Thoracic aorta (tissue), 2 donors: ENCODE measurements around the gene DNASE1L2. TPM values are rescaled to one million over a fixed set of nuclear protein-coding genes. Genes with fewer than 3 reads are reported as not detected.

Source experiments
- ATAC-seq: fragments of 150-250 bp; one replicate; pipeline ENCODE4 v1.8.0; 2017; ENCODE audit warnings: low read depth; ENCODE audit not compliant: insufficient number of reproducible peaks, low FRiP score
- DNase-seq: peaks from one replicate; pipeline ENCODE4 v3.0.0-alpha.2; 2020; ENCODE audit warnings: low spot score
- H3K27ac ChIP-seq, 2 donors: fragments of 200-600 bp; sonication (generic); 1 replicate in 1 of 2; 2 replicates in 1 of 2; pipeline ENCODE4 v1.5.1; 2016; ENCODE audit warnings: mild to moderate bottlenecking in 2 of 2, moderate library complexity in 2 of 2
- H3K27me3 ChIP-seq: fragments of 200-600 bp; sonication (generic); replicated peaks from 2 replicates; pipeline ENCODE4 v1.6.0; 2016; ENCODE audit warnings: mild to moderate bottlenecking; ENCODE audit not compliant: insufficient read depth
- H3K36me3 ChIP-seq: fragments of 200-600 bp; sonication (generic); one replicate; pipeline ENCODE4 v1.5.1; 2016
- H3K4me1 ChIP-seq, 2 donors: fragments of 200-600 bp; sonication (generic); 1 replicate in 1 of 2; 2 replicates in 1 of 2; pipeline versions ENCODE4 v1.5.1 to v1.6.0; 2016; ENCODE audit warnings: low read depth in 2 of 2, mild to moderate bottlenecking in 1 of 2; ENCODE audit not compliant: control insufficient read depth in 1 of 2
- H3K4me3 ChIP-seq: fragments of 200-600 bp; sonication (generic); 2 replicates; pipeline ENCODE4 v1.5.1; 2016; ENCODE audit warnings: mild to moderate bottlenecking
- H3K9me3 ChIP-seq: fragments of 200-600 bp; sonication (generic); 2 replicates; pipeline ENCODE4 v1.5.1; 2016
- CTCF ChIP-seq: fragments of 200-600 bp; sonication (generic); IDR thresholded peaks from one replicate; pipeline ENCODE4 v1.5.1; 2019; ENCODE audit warnings: antibody characterized with exemption
- total RNA-seq, 2 donors: library from RNA; depleted of rRNA; stranded (reverse); fragments of >200 nt; gene quantifications; one replicate each; pipeline versions ENCODE4 v1.1.0 to v1.2.3, GENCODE V29; 2016

The DNASE1L2 gene
- total RNA-seq, 2 donors from 2014 or later = 2.3 to 10.7 TPM

- H3K36me3 ChIP-seq = peaks cover 11% of the 10 kb centered on the region
- TF ChIP-seq CTCF = no peak
- no peak overlapping the region for H3K27ac ChIP-seq
- H3K27me3 ChIP-seq = no peaks in the 10 kb centered on the region
- ATAC-seq (no peak), DNase-seq (no peak)
- no peaks in the 10 kb centered on the region for H3K4me1 ChIP-seq
- no peaks in the 10 kb centered on the region for H3K9me3 ChIP-seq
- no peak overlapping the region for H3K4me3 ChIP-seq
Measured at GRCh38 chr16:2275476-2276367, 39.5 kb downstream of the DNASE1L2 start.

DNA sequence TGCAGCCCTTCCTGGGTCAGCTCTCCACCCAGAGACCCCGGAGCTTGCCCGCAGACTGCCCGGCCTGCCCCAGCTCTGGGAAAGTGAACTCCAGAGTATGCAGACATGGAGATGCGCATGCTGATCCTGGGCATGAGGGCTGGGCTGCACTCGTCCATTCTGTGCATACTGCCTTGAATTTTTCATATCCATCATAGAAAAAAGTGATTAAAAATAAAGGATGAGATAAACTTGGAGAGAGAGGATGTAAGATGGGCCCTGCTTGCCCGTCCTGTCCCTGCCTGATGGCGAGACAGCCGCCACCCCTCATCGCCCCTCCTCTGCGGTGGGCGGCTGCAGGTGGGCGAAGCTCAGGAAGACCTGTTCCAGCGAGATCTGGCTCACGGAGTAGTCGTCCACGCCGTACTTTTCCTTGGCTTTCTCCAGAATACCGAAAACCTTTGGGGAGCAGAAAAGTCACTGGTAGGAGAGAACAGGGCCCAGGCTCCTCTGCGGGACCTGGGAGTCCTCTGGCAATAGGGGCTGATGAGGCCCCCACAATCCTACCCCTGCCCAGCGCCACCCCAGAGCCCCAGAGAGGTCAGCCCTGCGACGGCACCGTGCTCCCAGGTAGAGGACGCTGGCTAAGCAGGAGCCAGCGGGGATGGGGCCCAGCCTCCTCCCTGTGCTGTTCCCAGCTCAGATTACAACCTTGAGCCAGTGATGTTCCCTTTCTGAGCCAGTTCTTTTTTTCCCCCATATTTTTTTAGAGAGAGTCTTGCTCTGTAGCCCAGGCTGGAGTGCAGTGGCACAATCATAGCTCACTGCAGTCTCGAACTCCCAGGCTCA, 40.3 kb downstream of the DNASE1L2 start:
- Histone ChIP-seq H3K27me3 (no peaks in the 10 kb centered on the region), H3K4me3 (no peak overlapping the region), H3K36me3 (peaks cover 16% of the 10 kb centered on the region), H3K27ac (no peak overlapping the region), H3K9me3 (no peaks in the 10 kb centered on the region), H3K4me1 (no peaks in the 10 kb centered on the region)
- DNase-seq (no peak), ATAC-seq (no peak)
- TF ChIP-seq CTCF = no peak

DNA sequence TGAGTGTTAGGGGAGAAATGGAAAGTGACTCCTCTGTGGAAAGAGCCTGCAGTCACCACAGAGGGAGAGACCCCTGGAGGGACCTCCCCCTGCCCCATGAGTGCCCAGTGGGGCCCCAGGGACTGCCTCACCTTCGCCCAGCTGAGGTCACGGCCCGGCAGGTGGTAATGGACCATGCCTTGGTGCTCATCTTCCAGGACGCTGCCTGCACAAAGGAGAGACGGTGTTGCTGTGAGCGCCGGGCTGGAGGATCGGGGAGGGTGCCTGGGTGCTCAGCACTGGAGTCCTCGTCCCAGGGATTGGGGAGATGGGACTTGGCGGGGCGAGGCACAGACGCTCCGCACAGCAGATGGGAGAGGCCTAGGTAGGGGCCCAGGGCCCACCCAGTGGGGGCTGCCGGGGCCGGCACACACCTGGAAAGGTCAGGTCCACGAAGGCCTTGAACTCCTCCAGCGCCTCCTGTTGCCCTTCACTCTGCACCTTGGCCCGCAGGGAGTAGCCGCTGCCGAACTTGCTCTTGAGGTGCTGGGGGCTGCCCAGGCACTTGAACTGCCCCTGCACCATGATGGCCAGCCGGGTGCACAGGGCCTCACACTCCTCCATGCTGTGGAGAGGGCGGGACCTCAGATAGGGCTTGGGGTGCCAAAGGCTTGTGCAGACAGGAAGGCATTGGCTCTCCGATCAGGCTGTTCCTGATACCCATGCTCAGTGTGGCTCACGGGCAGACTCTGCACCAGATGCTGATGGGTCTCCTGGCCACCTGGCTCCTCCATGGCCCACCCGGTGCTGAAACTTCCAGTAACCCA, 41.4 kb downstream of the DNASE1L2 start:
- DNase-seq (no peak), ATAC-seq (no peak)
- Histone ChIP-seq H3K9me3 (no peaks in the 10 kb centered on the region), H3K27me3 (no peaks in the 10 kb centered on the region), H3K4me1 (no peaks in the 10 kb centered on the region), H3K4me3 (no peak overlapping the region), H3K36me3 (peaks cover 16% of the 10 kb centered on the region), H3K27ac (no peak overlapping the region)
- no peak for TF ChIP-seq CTCF

DNA sequence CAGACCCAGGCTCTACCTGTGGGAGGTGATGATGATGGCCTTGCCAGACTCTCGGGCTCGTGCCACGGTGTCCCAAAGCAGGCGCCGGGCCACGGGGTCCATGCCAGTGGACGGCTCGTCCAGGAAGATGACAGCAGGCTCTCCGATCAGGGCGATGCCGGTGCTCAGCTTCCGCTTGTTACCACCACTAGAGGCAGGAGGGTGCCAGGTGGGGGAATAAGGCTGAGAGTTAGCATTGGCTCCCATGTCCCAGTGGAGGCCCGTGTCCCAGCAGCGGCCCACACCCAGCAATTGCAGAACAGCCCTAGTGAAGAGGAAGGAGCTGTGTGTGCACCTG, 42.0 kb downstream of the DNASE1L2 start:
- Histone ChIP-seq H3K9me3 (no peaks in the 10 kb centered on the region), H3K27me3 (no peaks in the 10 kb centered on the region), H3K27ac (no peak overlapping the region), H3K36me3 (peaks cover 16% of the 10 kb centered on the region), H3K4me1 (no peaks in the 10 kb centered on the region), H3K4me3 (no peak overlapping the region)
- ATAC-seq (no peak), DNase-seq (no peak)
- TF ChIP-seq CTCF = no peak
